ENCODE data around the gene SYCE1L. TPM values are rescaled to one million over a fixed set of nuclear protein-coding genes. Genes with fewer than 3 reads are reported as not detected.

Gene SYCE1L
- total RNA-seq, 1 experiment from 2014 or later: 9.9 TPM

DNA sequence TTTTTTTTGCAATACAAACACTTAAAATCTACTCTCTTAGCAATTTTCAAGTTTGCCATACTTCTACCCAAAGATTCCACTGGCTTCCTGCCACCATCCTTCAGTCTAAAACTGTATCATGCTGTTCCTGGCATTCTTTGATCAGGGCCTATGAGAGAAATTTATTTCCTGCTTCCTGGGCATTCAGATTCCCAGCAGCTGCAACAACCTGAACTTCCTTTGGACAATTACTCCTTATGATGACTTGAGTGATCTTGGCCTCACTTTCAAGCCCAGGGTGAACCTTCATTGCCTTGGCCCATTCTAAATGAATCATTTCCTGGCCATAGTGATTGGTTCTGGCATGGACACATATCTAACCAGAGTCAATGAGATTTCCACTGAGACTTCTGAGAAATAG is 26.3 kb upstream of the SYCE1L start:
- Histone ChIP-seq H3T11ph (ENCODE audit: low read length) (no peak overlapping the region), H2AK5ac (ENCODE audit: insufficient read length, low read length) (no peak overlapping the region), H4K8ac (replicated peaks; ENCODE audit: insufficient read length, low read depth, low read length) (no peak overlapping the region), H2BK5ac (ENCODE audit: insufficient read length, low read length) (no peak overlapping the region), H3K4me1 (ENCODE audit: insufficient read depth, low read length) (no peaks in the 10 kb centered on the region), H4K20me1 (ENCODE audit: control insufficient read depth, insufficient read depth, insufficient read length) (no peaks in the 10 kb centered on the region), H3K79me1 (ENCODE audit: insufficient read depth, low read depth, low read length, poor library complexity, severe bottlenecking) (no peaks in the 10 kb centered on the region), H4K91ac (ENCODE audit: insufficient read length, low read depth, low read length) (no peak overlapping the region), H3K27me3 (ENCODE audit: insufficient read depth, low read length) (no peaks in the 10 kb centered on the region), H2BK120ac (ENCODE audit: low read depth, low read length, poor library complexity, severe bottlenecking) (no peak overlapping the region), H3K27ac (ENCODE audit: insufficient read length, low read depth, low read length) (no peak overlapping the region), H3K14ac (ENCODE audit: insufficient read depth, low read length) (no peak overlapping the region), H3K4me2 (ENCODE audit: insufficient read depth, insufficient read length, low read length) (no peak overlapping the region), H3K23me2 (ENCODE audit: insufficient read length, low read depth, low read length, poor library complexity, severe bottlenecking) (no peaks in the 10 kb centered on the region), H4K5ac (ENCODE audit: insufficient read length, low read depth, low read length) (no peak overlapping the region), H3K9ac (ENCODE audit: extremely low read depth, insufficient read length, low read length) (no peak overlapping the region), H2BK20ac (ENCODE audit: low read depth, low read length, poor library complexity, severe bottlenecking) (no peak overlapping the region), H3K79me2 (ENCODE audit: insufficient read depth, low read length) (no peaks in the 10 kb centered on the region), H3K18ac (ENCODE audit: insufficient read length, low read depth, low read length) (no peak overlapping the region), H3K56ac (ENCODE audit: insufficient read length, low read depth, low read length) (no peak overlapping the region), H2BK12ac (ENCODE audit: insufficient read length, low read depth, low read length) (no peak overlapping the region), H3K9me3 (ENCODE audit: control insufficient read depth, low read depth, low read length) (no peaks in the 10 kb centered on the region), H3K23ac (ENCODE audit: insufficient read length, low read depth, low read length) (no peak overlapping the region), H2AFZ (ENCODE audit: low read length) (no peak overlapping the region), H2BK15ac (ENCODE audit: low read depth, low read length) (no peak overlapping the region), H3K4ac (ENCODE audit: low read depth, low read length) (no peak overlapping the region)
- TF ChIP-seq, protein P1, sequence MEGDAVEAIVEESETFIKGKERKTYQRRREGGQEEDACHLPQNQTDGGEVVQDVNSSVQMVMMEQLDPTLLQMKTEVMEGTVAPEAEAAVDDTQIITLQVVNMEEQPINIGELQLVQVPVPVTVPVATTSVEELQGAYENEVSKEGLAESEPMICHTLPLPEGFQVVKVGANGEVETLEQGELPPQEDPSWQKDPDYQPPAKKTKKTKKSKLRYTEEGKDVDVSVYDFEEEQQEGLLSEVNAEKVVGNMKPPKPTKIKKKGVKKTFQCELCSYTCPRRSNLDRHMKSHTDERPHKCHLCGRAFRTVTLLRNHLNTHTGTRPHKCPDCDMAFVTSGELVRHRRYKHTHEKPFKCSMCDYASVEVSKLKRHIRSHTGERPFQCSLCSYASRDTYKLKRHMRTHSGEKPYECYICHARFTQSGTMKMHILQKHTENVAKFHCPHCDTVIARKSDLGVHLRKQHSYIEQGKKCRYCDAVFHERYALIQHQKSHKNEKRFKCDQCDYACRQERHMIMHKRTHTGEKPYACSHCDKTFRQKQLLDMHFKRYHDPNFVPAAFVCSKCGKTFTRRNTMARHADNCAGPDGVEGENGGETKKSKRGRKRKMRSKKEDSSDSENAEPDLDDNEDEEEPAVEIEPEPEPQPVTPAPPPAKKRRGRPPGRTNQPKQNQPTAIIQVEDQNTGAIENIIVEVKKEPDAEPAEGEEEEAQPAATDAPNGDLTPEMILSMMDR (conservative IDR thresholded peaks at IDR 0.05): no peak
- H3K4me1 Mint-ChIP-seq: no peaks in the 10 kb centered on the region
- H3K27me3 Mint-ChIP-seq (ENCODE audit: low read depth): no peaks in the 10 kb centered on the region; the same call in 1 of the 2 replicates
- H3K9me3 Mint-ChIP-seq: no peaks in the 10 kb centered on the region
- H3K27ac Mint-ChIP-seq: no peak overlapping the region
- no peak for DNase-seq
- H3K36me3 Mint-ChIP-seq (ENCODE audit: insufficient read depth in 1 of 3, low read depth in 3 of 3): no peaks in the 10 kb centered on the region
- no peak overlapping the region for H3K4me3 Mint-ChIP-seq

Measured in H9 (cell line).